Breast epithelium (tissue), 4 donors: ENCODE measurements around the gene C1S. TPM values are rescaled to one million over a fixed set of nuclear protein-coding genes. Genes with fewer than 3 reads are reported as not detected.

ENCODE experiments used
- DNase-seq, 2 donors: peaks; one replicate each; pipeline ENCODE4 v3.0.0-alpha.2; 2019; ENCODE audit warnings: low spot score in 2 of 2
- H3K27ac ChIP-seq, 2 donors: fragments of 200-600 bp; sonication (generic) in 1 of 2; one replicate each; pipeline ENCODE4 v1.5.1; 2016 to 2019; ENCODE audit warnings: mild to moderate bottlenecking in 1 of 2
- H3K27me3 ChIP-seq, 2 donors: fragments of 200-600 bp; sonication (generic) in 1 of 2; one replicate each; pipeline versions ENCODE4 v1.5.1 to v1.6.0; 2017 to 2019; ENCODE audit warnings: control low read depth in 1 of 2, mild to moderate bottlenecking in 1 of 2
- H3K36me3 ChIP-seq: fragments of 200-600 bp; one replicate; pipeline ENCODE4 v1.5.1; 2019
- H3K4me1 ChIP-seq, 2 donors: fragments of 200-600 bp; sonication (generic); one replicate each; pipeline ENCODE4 v1.5.1; 2016 to 2019; ENCODE audit warnings: control low read depth in 1 of 2
- H3K4me3 ChIP-seq, 3 donors: fragments of 200-600 bp; sonication (generic); 1 replicate in 2 of 3; 2 replicates in 1 of 3; pipeline ENCODE4 v1.5.1; 2016 to 2019; ENCODE audit warnings: mild to moderate bottlenecking in 3 of 3, moderate library complexity in 2 of 3
- H3K9me3 ChIP-seq, 2 donors: fragments of 200-600 bp; sonication (generic) in 1 of 2; one replicate each; pipeline ENCODE4 v1.5.1; 2016 to 2019; ENCODE audit warnings: control low read depth in 1 of 2
- CTCF ChIP-seq, 3 donors: fragments of 450-650 bp; IDR thresholded peaks; one replicate each; pipeline ENCODE4 v1.5.1; 2016 to 2017; ENCODE audit warnings: antibody characterized with exemption in 3 of 3, mild to moderate bottlenecking in 3 of 3, moderate library complexity in 3 of 3
- POLR2A ChIP-seq: fragments of 450-650 bp; IDR thresholded peaks from one replicate; pipeline ENCODE4 v1.6.1; 2016; ENCODE audit warnings: antibody characterized with exemption, mild to moderate bottlenecking, moderate library complexity
- POLR2AphosphoS5 ChIP-seq, 3 donors: sonication (generic); formaldehyde crosslinking; IDR thresholded peaks; one replicate each; pipeline ENCODE4 v1.6.1; 2017; ENCODE audit warnings: antibody characterized with exemption in 3 of 3
- intact Hi-C: fragments of 100-400 bp; cut with DNase I; formaldehyde crosslinking; loops from one replicate; pipeline ENCODE4 v1.15.1; 2023; ENCODE audit warnings: low total_unique reads
- total RNA-seq, 3 donors: library from RNA; depleted of rRNA; stranded (reverse); fragments of >200 nt; gene quantifications; one replicate each; pipeline ENCODE4 v1.1.0, GENCODE V29; 2016

The C1S gene
- total RNA-seq, 3 donors from 2014 or later = 307 to 959 (median 622) TPM

- Histone ChIP-seq H3K27me3 (no peaks in the 10 kb centered on the region), H3K27ac (peak within 1 kb of the TSS; percentile 88 to 98), H3K9me3 (no peaks in the 10 kb centered on the region), H3K4me1 (peaks cover 2 to 8% of the 10 kb centered on the region in 2 donors), H3K4me3 (peak within 1 kb of the TSS; percentile 55 to 77 (median 63)), H3K36me3 (no peaks in the 10 kb centered on the region)
- peak; percentile 20 for TF ChIP-seq POLR2A
- TF ChIP-seq CTCF (IDR thresholded peaks at IDR 0.05) = peak; percentile 90 to 92 (median 92)
- peak; percentile 75 to 95 (median 86) for TF ChIP-seq POLR2AphosphoS5 (IDR thresholded peaks at IDR 0.05)
- peak; percentile 69 to 72 for DNase-seq
- intact Hi-C loops = no loop called here
Observed at GRCh38 chr12:7092229-7092985, 31.9 kb downstream of the C1S start, which contains the start of gene C1R. Gene C1R (minus strand): TSS chr12:7092445. CDS start chr12:7092388, 57 bp downstream.

- TF ChIP-seq POLR2A = no peak
- TF ChIP-seq POLR2AphosphoS5 (IDR thresholded peaks at IDR 0.05) = no peak
- no peak for TF ChIP-seq CTCF (IDR thresholded peaks at IDR 0.05)
- no peaks in the 10 kb centered on the region for H3K36me3 ChIP-seq
- intact Hi-C loops = no loop called here
- H3K27me3 ChIP-seq = no peaks in the 10 kb centered on the region
- H3K9me3 ChIP-seq = no peaks in the 10 kb centered on the region
- H3K4me3 ChIP-seq = peak overlapping the region in 1 of 3 donors; percentile 77
- peaks cover 2 to 8% of the 10 kb centered on the region in 2 donors for H3K4me1 ChIP-seq
- H3K27ac ChIP-seq = peak overlapping the region; percentile 88 to 98
- no peak for DNase-seq
Observed at GRCh38 chr12:7092986-7093460, 32.5 kb downstream of the C1S start.

GRCh38 chr12:7093486-7093885 is 33.0 kb downstream of the C1S start:
- intact Hi-C loops = no loop called here

GRCh38 chr12:7093892-7094291 is 33.4 kb downstream of the C1S start:
- H3K9me3 ChIP-seq = no peaks in the 10 kb centered on the region
- H3K36me3 ChIP-seq = no peaks in the 10 kb centered on the region
- H3K27ac ChIP-seq = peak overlapping the region; percentile 23 to 98
- H3K4me1 ChIP-seq = peaks cover 2 to 8% of the 10 kb centered on the region in 2 donors
- H3K27me3 ChIP-seq = no peaks in the 10 kb centered on the region
- intact Hi-C loops = no loop called here
- H3K4me3 ChIP-seq = peak overlapping the region in 1 of 3 donors; percentile 34
- DNase-seq = no peak
- TF ChIP-seq POLR2AphosphoS5 (IDR thresholded peaks at IDR 0.05) = peak in 2 of 3 donors; percentile 58 to 66
- no peak for TF ChIP-seq POLR2A

More at GRCh38 chr12:7093486-7093885, 33.0 kb downstream of the C1S start:
- Histone ChIP-seq H3K4me3 (peak overlapping the region in 1 of 3 donors; percentile 34), H3K4me1 (peaks cover 2 to 8% of the 10 kb centered on the region in 2 donors), H3K9me3 (no peaks in the 10 kb centered on the region), H3K27ac (peak overlapping the region; percentile 88 to 98), H3K27me3 (no peaks in the 10 kb centered on the region), H3K36me3 (no peaks in the 10 kb centered on the region)
- no peak for DNase-seq
- TF ChIP-seq CTCF (IDR thresholded peaks at IDR 0.05) = no peak
- no peak for TF ChIP-seq POLR2A
- TF ChIP-seq POLR2AphosphoS5 (IDR thresholded peaks at IDR 0.05) = no peak

- Histone ChIP-seq H3K27me3 (no peaks in the 10 kb centered on the region), H3K4me1 (peaks cover 0 to 8% of the 10 kb centered on the region in 2 donors), H3K27ac (peak overlapping the region in 1 of 2 donors; percentile 13), H3K4me3 (no peak overlapping the region), H3K9me3 (no peaks in the 10 kb centered on the region), H3K36me3 (no peaks in the 10 kb centered on the region)
- intact Hi-C loops = no loop called here
- DNase-seq = no peak
- TF ChIP-seq POLR2A (no peak), CTCF (IDR thresholded peaks at IDR 0.05) (no peak), POLR2AphosphoS5 (IDR thresholded peaks at IDR 0.05) (no peak)
Observed at GRCh38 chr12:7096006-7096932, 35.8 kb downstream of the C1S start.
